Heart left ventricle (tissue), 13 donors: ENCODE measurements around the gene KCNQ2.

ENCODE experiments used
- CTCF ChIP-seq, 12 donors: fragments of 200-600 bp; sonication (generic) in 4 of 12; IDR thresholded peaks; one replicate each; pipeline versions ENCODE4 v1.5.0 to v1.8.0; 2018 to 2022; ENCODE audit warnings: antibody characterized with exemption in 12 of 12, mild to moderate bottlenecking in 5 of 12
- POLR2A ChIP-seq, 2 donors: fragments of 450-650 bp; IDR thresholded peaks; one replicate each; pipeline ENCODE4 v1.6.1; 2017; ENCODE audit warnings: antibody characterized with exemption in 2 of 2, mild to moderate bottlenecking in 2 of 2, moderate library complexity in 2 of 2
- donor health status: ischemic (EF 13 %, LVEDD 7.1; RV severe dilation, severe dysfunction).
- donor health status: DM: no; HTN: yes; CAD: no.
- donor health status: DM: no; HTN: no; CAD: no.
- donor health status: ischemic (EF 25% LVEDD 6.9; RV normal size, moderate dysfunction).
- donor health status: ischemic (EF 25% LVEDD 5.7; RV mildly dilated, moderate dysfunction).
- donor health status: ischemic (EF 35%, LVEDD 5.7; RV mildly dilated, moderate dysfunction).
- donor health status: nonischemic (EF 11% LVEDD 7.7; RV severe dilation, severe dysfunction).
- donor health status: DM: yes; HTN: yes; CAD: no.
- donor health status: PGD.
- donor health status: ischemic (EF 29% LVEDD 5.4; RV normal size, mild dysfunction).
- donor health status: nonischemic (EF 23%, LVEDD 6.1; RV moderate dilation, normal function).

- TF ChIP-seq CTCF (IDR thresholded peaks at IDR 0.05) (peak in 11 of 12 donors; percentile 0 to 67 (median 44)), POLR2A (IDR thresholded peaks at IDR 0.05) (no peak)
Measured at GRCh38 chr20:63519668-63520503, 47.4 kb upstream of the KCNQ2 start.
